Non-pigmented ciliary epithelial cell (primary cell): ENCODE measurements around the gene OPCML.

Experiments
- DNase-seq: peaks from one replicate; pipeline ENCODE4 v3.0.0-alpha.2; 2010; ENCODE audit warnings: low read depth

Gene OPCML

GRCh38 chr11:132981131-132981956 is 551.0 kb downstream of the OPCML start:
- no peak for DNase-seq

DNA sequence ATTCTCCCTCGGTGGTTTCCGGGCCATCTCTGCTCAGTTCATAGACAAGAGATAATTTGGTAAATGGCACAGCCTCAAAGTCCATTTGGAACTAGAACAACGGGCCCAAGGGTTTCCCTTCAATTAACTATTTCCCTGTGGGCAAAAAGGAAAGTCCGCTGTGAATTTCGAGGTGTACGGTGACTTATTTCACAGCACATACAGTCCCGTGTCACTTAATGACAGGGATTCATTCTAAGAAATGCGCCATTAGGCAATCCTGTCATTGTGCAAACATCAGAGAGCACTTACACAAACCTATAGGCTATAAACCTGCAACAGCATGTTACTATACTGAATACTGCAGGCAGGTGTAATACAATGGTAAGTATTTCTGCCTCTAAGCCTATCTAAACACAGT is 551.6 kb downstream of the OPCML start:
- DNase-seq, result no peak

- no peak for DNase-seq
These were observed 554.6 kb downstream of the OPCML start for GRCh38 chr11:132977746-132978145.

GRCh38 chr11:132977241-132977640 is 555.1 kb downstream of the OPCML start:
- no peak for DNase-seq

GRCh38 chr11:132976115-132976514 is 556.2 kb downstream of the OPCML start:
- no peak for DNase-seq

DNA sequence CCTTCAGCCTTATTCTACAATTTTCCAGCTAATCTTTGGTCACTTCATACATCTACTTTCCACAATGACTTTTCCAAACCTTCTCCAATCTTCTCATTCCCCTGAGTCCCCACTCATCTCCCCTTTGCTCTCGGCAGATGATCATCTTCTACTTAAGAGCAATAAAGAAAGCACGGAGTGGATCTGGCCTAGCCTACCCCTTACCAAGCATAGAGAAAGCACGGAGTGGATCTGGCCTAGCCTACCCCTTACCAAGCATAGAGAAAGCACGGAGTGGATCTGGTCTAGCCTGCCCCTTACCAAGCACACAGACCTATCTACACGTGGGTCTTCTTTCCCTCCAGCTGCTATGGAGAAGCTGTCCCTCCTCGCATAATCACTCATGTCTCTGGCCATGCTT is 558.6 kb downstream of the OPCML start:
- no peak for DNase-seq

DNA sequence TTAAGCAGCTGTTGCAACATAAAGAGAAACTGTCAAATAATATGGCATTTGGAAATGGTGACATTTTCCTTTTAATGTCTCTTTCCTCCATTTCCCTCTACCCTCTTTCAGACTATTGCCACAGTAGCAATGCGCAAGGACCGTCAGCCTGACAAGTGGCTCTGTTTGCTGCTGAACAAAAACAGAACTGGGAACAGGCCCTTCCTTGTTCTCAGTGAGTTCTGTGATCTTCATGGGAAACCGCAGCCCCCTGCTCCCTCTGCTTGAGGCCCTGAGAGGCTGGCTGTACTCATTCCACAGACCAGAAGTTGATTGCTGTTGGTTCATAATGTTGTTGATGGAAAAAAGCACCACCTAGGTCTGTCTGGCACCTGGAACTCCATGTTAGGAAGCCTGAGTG is 559.7 kb downstream of the OPCML start:
- no peak for DNase-seq

DNA sequence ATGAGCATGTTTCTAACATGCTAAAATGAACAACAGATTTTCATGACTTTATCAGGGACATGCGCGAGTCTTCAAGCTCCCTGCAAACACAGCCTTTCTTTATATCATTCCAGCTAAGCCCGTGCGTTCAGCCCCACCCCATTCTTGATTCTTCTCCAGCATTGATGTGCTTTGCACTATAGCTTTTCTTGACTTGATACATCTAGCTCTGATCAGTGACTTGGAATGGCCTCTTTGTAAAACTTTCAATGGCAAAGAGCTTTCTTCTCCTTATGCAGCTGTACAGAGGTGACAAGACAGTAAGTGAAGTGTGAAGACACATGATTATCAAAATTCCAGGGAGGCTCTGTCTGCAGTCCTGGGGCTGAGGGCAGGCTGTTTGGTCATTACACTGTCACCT is 561.0 kb downstream of the OPCML start:
- no peak for DNase-seq

- DNase-seq, result no peak
These were observed 562.4 kb downstream of the OPCML start for GRCh38 chr11:132969892-132970291.

- peak; percentile 13 for DNase-seq
These were observed 570.3 kb downstream of the OPCML start for GRCh38 chr11:132962041-132962440.

DNA sequence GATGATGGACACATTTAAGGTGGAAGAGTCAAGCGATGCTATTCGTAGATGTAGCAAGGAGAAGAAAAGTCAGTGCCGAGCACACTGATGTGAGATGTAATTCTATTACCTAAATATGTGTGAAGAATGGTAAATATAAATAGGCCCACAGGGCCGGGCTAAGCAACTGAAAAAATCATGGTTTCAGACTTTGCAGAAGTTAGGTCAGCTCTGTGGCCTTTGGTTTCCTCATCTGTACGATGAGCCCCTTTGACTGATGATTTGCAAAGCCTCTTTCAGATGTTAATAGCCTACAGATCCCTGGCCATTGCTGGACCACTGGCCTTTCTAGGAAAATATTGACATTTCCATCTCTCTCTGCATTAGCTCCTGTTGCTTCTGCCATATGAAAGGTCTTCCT is 570.8 kb downstream of the OPCML start:
- DNase-seq, result no peak

DNA sequence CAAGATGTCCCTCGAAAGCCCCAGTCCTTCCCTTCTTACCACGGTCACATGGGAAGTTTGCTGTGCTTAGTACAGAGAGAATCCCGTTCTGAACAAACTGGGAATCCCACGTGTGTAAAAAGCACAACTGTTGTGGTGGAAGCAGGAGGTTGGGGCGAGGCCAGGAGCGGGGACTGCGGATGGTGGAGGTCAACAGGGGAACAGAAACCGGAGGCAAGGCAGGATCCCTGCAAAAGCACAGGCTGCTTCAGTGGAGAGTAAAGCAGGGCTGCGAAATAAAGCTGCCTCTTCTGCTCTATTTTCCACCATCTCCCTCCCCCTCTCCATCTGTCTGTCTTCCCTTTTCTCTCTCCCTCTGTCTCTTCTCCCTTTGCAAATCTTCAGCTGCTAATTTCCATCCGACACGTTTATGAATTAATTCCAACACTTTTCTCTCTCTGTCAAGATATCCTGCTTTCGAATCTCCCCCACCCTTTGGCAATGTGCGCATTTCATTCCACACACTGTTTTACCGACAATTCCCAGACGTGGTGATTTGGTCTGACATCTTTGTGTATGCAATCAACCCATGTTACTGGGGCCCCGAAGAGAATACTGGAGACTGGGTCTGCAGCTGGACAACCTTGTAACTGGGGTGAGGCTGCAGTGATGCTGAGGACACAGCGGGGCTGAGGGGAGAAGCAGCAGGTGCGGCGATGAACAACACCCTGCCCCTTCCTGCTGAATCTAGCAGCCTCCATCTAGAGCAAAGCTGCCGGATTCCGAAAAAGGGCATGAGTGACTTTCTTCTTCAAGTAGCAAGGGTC is 571.8 kb downstream of the OPCML start:
- no peak for DNase-seq

GRCh38 chr11:132959693-132960092 is 572.6 kb downstream of the OPCML start:
- DNase-seq, result no peak

GRCh38 chr11:132957881-132958280 is 574.4 kb downstream of the OPCML start:
- no peak for DNase-seq

- no peak for DNase-seq
These were observed 584.0 kb downstream of the OPCML start for GRCh38 chr11:132948252-132948651.

- no peak for DNase-seq
These were observed 587.7 kb downstream of the OPCML start for GRCh38 chr11:132944569-132944944.

DNA sequence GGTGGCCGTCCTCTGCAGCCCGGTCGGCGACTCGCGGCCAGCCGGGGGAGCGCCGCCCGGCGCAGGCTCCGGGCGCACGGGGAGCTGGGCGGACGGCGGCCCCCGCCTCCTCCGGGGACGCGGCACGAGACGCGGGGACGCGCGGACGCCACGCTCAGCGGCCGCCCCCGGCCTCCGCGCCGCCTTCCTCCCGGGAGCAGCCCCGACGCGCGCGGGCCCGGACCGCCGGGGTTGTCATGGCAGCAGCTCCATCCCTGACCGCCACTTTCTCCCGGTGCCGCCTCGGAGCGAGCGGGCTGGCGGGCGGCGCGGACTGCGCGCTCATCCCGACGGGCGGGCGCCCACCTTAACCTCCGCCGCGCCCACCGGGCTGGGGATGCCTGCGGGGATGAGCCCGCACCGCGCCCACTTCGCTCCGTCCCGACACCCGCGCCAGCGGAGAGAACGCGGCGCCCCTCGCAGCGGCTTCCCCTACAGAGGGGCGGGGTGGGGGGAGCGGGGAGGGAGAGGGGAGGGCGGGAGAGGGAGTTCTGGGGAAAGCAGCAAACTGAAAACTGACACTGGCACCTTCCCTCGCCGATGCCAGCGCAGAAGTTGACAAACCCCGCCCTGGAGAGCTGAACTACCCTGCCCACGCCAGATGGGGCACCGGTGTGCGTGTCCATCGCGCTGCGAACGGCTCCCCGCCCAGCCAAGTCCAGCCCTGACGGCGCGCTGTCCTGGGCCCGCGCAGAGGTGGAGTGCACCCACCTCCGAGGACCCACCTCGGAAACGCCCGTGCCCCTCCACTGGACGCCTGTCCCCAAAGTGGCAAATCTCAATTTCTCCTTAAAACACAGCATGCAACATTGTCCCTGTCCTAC is 588.4 kb downstream of the OPCML start:
- DNase-seq, result no peak

- DNase-seq, result no peak
These were observed 589.0 kb downstream of the OPCML start for GRCh38 chr11:132943357-132943705.

DNA sequence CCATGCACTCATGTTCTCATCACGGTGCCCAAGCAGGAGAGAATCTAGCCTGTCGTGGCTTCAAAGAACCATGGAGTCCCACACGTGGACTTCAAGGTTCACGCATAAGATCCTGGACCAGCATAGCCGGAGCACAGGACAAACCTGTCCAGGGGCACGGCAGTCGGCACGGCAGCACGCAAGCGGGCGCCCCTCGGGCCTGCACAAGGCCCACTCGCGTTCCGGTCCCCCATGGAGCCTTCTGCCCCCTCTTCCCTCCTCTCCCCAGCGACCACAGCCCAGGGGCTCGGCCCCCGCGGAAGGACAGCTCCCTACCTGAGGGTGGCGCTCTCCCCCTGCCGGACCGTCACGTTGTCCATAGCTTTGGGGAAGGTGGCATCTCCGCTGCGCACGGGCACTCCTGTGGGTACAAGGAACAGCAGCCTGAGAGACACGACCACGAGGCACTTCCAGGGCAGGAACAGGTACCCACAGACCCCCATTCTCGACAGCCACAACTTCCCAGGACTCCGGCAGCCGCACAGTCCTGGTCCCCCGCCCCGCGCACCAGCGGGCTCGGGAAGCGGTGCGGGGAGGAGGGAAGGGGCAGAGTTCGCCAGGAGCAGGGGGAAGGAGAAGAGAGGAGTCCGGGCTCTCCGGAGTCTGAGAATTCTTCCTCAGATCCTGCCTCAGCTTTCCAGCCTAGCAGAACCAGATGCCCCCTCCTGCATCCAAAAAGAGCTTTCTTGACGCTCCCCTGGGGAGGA is 589.5 kb downstream of the OPCML start:
- DNase-seq, result no peak

DNA sequence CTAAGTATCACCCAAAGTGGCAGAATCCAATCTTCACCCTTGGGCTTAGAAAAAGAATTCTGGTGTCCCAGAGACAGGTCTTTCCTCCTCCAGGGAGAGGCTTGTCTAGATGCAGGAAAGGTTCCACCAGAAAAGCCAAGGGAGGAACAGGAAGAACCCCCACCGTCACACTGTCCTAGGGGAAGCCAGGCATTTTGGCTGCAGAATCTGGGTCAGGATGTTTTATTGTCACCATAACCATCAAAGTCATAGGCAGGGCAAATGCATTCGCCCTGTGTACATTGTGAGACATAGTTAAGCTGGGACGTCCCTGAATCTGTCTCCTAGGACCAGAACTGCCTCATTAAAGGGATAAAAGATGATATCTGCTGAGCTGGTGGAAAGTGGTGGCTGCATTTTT is 590.5 kb downstream of the OPCML start:
- DNase-seq, result no peak

- no peak for DNase-seq
These were observed 591.2 kb downstream of the OPCML start for GRCh38 chr11:132941024-132941646.
